Vagina (tissue), 2 donors: ENCODE data around the gene ATN1.
"Not testable (repeated sequence)": the region's sequence is repeated elsewhere in the genome, so short reads cannot be mapped to it uniquely, and the experiment has no call there.

Experiments used
- CTCF ChIP-seq, 3 experiments: fragments of 450-650 bp in 2 of 3; fragments of 200-600 bp in 1 of 3; sonication (generic) in 1 of 3; IDR thresholded peaks; one replicate each; pipeline ENCODE4 v1.5.1; 2017 to 2019; ENCODE audit warnings: antibody characterized with exemption in 3 of 3, mild to moderate bottlenecking in 2 of 3, moderate library complexity in 2 of 3
- POLR2A ChIP-seq, 2 donors: fragments of 450-650 bp; IDR thresholded peaks; one replicate each; pipeline ENCODE4 v1.6.1; 2017; ENCODE audit warnings: antibody characterized with exemption in 2 of 2, mild to moderate bottlenecking in 2 of 2, moderate library complexity in 2 of 2
- POLR2AphosphoS5 ChIP-seq, 2 donors: sonication (generic); formaldehyde crosslinking; IDR thresholded peaks; one replicate each; pipeline ENCODE4 v1.9.0; 2017; ENCODE audit warnings: antibody characterized with exemption in 2 of 2, mild to moderate bottlenecking in 2 of 2, low read depth in 1 of 2; ENCODE audit not compliant: insufficient read depth in 1 of 2

- not testable (repeated sequence) for TF ChIP-seq CTCF (IDR thresholded peaks at IDR 0.05); POLR2AphosphoS5 (IDR thresholded peaks at IDR 0.05; ENCODE audit: insufficient read depth in 1 of 2, low read depth in 1 of 2); POLR2A (IDR thresholded peaks at IDR 0.05)
These were observed 47.9 kb upstream of the ATN1 start for GRCh38 chr12:6879824-6880223.
